GM13977 (cell line): Measurements from ENCODE around the gene CPLX3.

ENCODE experiments used
- DNase-seq: peaks from one replicate; pipeline ENCODE4 v3.0.0; 2012; ENCODE audit warnings: low spot score
- CTCF ChIP-seq: IDR thresholded peaks from 2 replicates; pipeline ENCODE4 v1.5.1; 2012; ENCODE audit warnings: mild to moderate bottlenecking, control low read depth; ENCODE audit not compliant: insufficient read depth; ENCODE audit errors: extremely low read depth, missing control alignments
- in situ Hi-C: fragments of 300-500 bp; cut with MboI; formaldehyde crosslinking; loops from one replicate; pipeline ENCODE4 v1.12.0; 2022; ENCODE audit warnings: low sequenced_read_pairs, low pct_unique_long_range_greater_than_20kb, mixed read lengths, inconsistent platforms; ENCODE audit not compliant: unreplicated experiment

Gene CPLX3

GRCh38 chr15:74792227-74793016 lies 34.0 kb upstream of the CPLX3 start:
- no peak for DNase-seq
- no peak for TF ChIP-seq CTCF
- in situ Hi-C loops = no loop called here

- in situ Hi-C loops = no loop called here
- TF ChIP-seq CTCF = peak; percentile 69
- DNase-seq = no peak
These were observed 33.0 kb upstream of the CPLX3 start for GRCh38 chr15:74793135-74794028.

GRCh38 chr15:74794248-74794969 lies 32.0 kb upstream of the CPLX3 start:
- no peak for DNase-seq
- in situ Hi-C loops = no loop called here
- TF ChIP-seq CTCF = no peak

GRCh38 chr15:74794970-74795349 lies 31.5 kb upstream of the CPLX3 start:
- in situ Hi-C loops = no loop called here
- DNase-seq = no peak
- TF ChIP-seq CTCF = no peak

GRCh38 chr15:74795966-74796625 lies 30.3 kb upstream of the CPLX3 start:
- in situ Hi-C loops = no loop called here
- TF ChIP-seq CTCF = no peak
- DNase-seq = no peak
